ENCODE measurements around the gene CNIH2.

- TF ChIP-seq CTCF (conservative IDR thresholded peaks at IDR 0.05 in 1 of 2, IDR thresholded peaks at IDR 0.05 in 1 of 2; ENCODE audit: low read depth in 1 of 2, low read length in 2 of 2) (no peak), EZH2 (IDR thresholded peaks at IDR 0.05; ENCODE audit: low read length, missing control alignments) (no peak)
Measured at GRCh38 chr11:66232769-66233168, 45.2 kb upstream of the CNIH2 start.

Measured in fibroblast of lung (primary cell).